ENCODE results near the gene UNC5CL.
A peak's percentile ranks its signal among the peaks of the same experiment; 100 is the strongest.
"Not testable (repeated sequence)": the region's sequence is repeated elsewhere in the genome, so short reads cannot be mapped to it uniquely, and the experiment has no call there.

The UNC5CL gene

GRCh38 chr6:41037107-41037900 lies 1.7 kb downstream of the UNC5CL start:
- peaks cover 6% of the 10 kb centered on the region for H3K36me3 Mint-ChIP-seq (ENCODE audit: low read depth)
- H3K27ac Mint-ChIP-seq = no peak overlapping the region
- DNase-seq = no peak
- no peaks in the 10 kb centered on the region for H3K27me3 Mint-ChIP-seq
- H3K4me3 Mint-ChIP-seq = no peak overlapping the region
- H3K9me3 Mint-ChIP-seq = no peaks in the 10 kb centered on the region
- peaks cover 10% of the 10 kb centered on the region for H3K4me1 Mint-ChIP-seq (ENCODE audit: low read depth)

DNA sequence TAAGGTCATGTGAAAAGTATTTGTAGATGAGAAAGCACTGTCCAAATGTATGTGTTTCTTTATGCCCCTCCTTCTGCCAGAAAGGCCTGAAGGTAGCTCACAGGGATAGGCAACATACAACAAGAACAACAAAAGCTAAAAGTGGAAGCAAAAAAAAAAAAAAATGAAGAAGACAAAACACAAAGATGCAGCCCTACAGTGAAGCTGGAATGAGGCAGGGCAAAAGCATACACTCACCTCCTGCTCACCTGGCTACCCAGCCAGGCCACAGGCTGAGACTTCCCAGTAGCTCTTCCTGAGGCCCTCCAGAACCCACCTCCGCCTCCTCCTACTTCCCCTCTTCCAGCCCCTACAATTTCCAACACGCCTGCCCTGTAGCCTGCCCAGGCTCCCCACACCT lies 2.4 kb downstream of the UNC5CL start:
- Mint-ChIP-seq H3K36me3 (ENCODE audit: low read depth) (peaks cover 1% of the 10 kb centered on the region), H3K27me3 (no peaks in the 10 kb centered on the region), H3K27ac (no peak overlapping the region), H3K4me1 (ENCODE audit: low read depth) (peaks cover 10% of the 10 kb centered on the region), H3K4me3 (no peak overlapping the region), H3K9me3 (no peaks in the 10 kb centered on the region)
- DNase-seq = no peak

DNA sequence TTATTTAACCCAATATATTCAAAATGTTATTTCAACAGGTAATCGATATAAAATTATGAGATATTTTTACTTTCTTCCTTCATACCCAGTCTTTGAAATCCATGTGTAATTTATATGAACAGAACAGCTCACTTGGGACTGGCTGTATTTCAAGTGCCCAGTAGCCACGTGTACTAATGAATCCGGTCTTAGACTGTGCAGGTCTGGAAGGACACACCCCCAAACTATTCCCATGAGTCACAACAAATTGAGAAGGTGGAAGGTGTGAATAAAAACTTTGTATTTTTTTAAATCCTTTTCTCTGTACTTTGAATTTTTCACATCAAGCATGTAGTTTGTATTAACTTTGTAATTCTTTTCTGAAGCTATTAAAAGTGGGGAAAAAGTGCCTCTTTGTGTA lies 2.8 kb downstream of the UNC5CL start:
- H3K27ac Mint-ChIP-seq = no peak overlapping the region

DNA sequence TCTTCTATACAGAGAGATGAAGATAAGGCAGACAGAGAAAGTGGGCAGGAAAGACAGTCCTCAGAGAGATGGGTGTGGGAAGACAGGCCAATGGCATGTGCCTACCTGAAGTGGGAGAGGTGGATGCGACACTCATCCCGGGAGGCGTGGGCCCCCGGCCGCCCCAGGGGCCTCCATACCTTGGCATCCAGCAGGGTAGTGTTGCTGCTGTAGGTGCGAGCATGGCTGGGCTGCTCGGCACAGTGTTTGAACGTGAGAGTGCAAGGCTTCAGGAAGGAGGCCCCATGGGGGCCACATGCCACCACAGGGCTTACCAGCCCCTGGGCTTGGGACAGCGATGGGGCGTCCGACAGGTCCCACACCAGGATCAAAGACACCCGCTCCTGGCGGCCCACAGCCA lies 5.2 kb downstream of the UNC5CL start:
- no peak overlapping the region for H3K27ac Mint-ChIP-seq
- H3K4me3 Mint-ChIP-seq = no peak overlapping the region
- peaks cover 1% of the 10 kb centered on the region for H3K36me3 Mint-ChIP-seq (ENCODE audit: low read depth)
- DNase-seq = no peak
- H3K9me3 Mint-ChIP-seq = no peaks in the 10 kb centered on the region
- peaks cover 6% of the 10 kb centered on the region for H3K4me1 Mint-ChIP-seq (ENCODE audit: low read depth)
- H3K27me3 Mint-ChIP-seq = no peaks in the 10 kb centered on the region

More for the DNA sequence above, 2.8 kb downstream of the UNC5CL start:
- no peak for DNase-seq
- Mint-ChIP-seq H3K4me3 (no peak overlapping the region), H3K27me3 (no peaks in the 10 kb centered on the region), H3K9me3 (no peaks in the 10 kb centered on the region), H3K4me1 (ENCODE audit: low read depth) (peaks cover 10% of the 10 kb centered on the region), H3K36me3 (ENCODE audit: low read depth) (peaks cover 1% of the 10 kb centered on the region)

- Mint-ChIP-seq H3K4me1 (ENCODE audit: low read depth) (peaks cover 11% of the 10 kb centered on the region), H3K27me3 (no peaks in the 10 kb centered on the region), H3K9me3 (no peaks in the 10 kb centered on the region), H3K4me3 (no peak overlapping the region), H3K27ac (no peak overlapping the region), H3K36me3 (ENCODE audit: low read depth) (peaks cover 1% of the 10 kb centered on the region)
- DNase-seq = no peak
Measured at GRCh38 chr6:41032830-41033229, 6.2 kb downstream of the UNC5CL start.

- no peak for DNase-seq
- H3K27ac Mint-ChIP-seq = peak overlapping the region; percentile 39
- H3K4me3 Mint-ChIP-seq = peak overlapping the region; percentile 80
- no peaks in the 10 kb centered on the region for H3K9me3 Mint-ChIP-seq
- no peaks in the 10 kb centered on the region for H3K27me3 Mint-ChIP-seq
- peaks cover 20% of the 10 kb centered on the region for H3K4me1 Mint-ChIP-seq (ENCODE audit: low read depth)
- H3K36me3 Mint-ChIP-seq (ENCODE audit: low read depth) = no peaks in the 10 kb centered on the region
Measured at GRCh38 chr6:41028561-41029412, 10.2 kb downstream of the UNC5CL start.

DNA sequence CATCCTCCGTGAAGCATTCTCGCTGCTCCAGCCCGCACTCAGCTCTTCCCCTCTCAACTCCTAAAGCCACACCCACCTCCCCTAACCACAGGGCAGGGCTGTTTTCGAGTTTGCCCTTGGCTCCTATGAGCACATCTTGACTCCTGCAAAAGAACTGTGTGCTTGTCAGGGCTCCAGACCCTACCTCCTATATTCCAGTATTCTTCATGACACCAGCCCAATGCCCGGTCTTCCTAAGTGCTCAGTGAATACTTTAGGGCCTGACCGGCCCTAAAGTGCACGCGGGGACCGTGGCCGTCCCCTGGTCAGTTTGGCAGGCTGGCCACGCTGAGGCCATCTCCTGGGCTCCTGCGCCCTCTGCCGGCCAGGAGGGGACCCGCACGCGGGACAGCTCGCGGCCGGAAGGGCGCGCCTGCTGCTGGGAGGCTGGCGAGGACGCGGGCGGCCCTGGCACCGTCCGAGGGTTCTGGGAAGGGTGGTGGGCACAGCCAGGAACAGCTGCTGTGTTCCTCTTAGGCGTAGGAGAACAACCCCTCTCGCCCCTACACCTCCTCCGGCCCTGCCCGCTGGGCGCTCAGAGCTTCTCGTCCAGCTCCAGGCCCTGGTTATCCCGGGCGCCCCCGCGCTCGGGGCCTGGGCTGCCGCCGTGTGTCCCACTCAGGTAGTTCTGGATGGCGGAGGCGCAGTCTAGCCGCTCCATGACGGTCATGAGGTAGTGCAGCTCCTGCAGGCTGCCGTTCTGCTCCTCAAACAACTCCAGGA lies 11.0 kb downstream of the UNC5CL start:
- DNase-seq = peak; percentile 89
- no peaks in the 10 kb centered on the region for H3K27me3 Mint-ChIP-seq
- H3K9me3 Mint-ChIP-seq = no peaks in the 10 kb centered on the region
- peak overlapping the region; percentile 74 for H3K27ac Mint-ChIP-seq
- H3K4me1 Mint-ChIP-seq (ENCODE audit: low read depth) = peaks cover 20% of the 10 kb centered on the region
- H3K36me3 Mint-ChIP-seq (ENCODE audit: low read depth) = no peaks in the 10 kb centered on the region
- peak overlapping the region; percentile 80 for H3K4me3 Mint-ChIP-seq

DNA sequence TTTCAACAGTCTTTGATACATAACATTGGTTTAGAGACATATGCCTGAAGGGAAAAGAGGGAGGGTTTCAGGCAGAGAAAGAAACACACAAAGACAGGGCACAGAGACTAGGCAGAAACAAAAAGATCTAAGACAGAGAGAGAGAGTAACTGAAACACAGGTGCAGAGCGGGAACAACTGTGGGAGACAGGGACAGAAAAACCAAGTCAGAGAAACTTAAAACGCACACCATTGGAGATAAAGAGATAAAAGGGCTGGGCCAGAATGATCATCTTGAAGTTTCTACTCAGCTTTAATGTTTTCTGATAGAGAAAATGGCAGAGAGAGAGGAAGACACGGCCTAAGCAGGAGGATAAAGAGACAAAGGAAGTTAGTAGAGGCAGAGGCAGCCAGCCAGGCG lies 11.8 kb downstream of the UNC5CL start:
- no peaks in the 10 kb centered on the region for H3K27me3 Mint-ChIP-seq
- H3K4me1 Mint-ChIP-seq (ENCODE audit: low read depth) = peaks cover 20% of the 10 kb centered on the region
- no peaks in the 10 kb centered on the region for H3K9me3 Mint-ChIP-seq
- H3K27ac Mint-ChIP-seq = peak overlapping the region; percentile 74
- no peaks in the 10 kb centered on the region for H3K36me3 Mint-ChIP-seq (ENCODE audit: low read depth)
- DNase-seq = no peak
- H3K4me3 Mint-ChIP-seq = peak overlapping the region; percentile 80

GRCh38 chr6:41025966-41026530 lies 13.0 kb downstream of the UNC5CL start:
- Mint-ChIP-seq H3K4me3 (no peak overlapping the region), H3K27ac (no peak overlapping the region), H3K36me3 (ENCODE audit: low read depth) (no peaks in the 10 kb centered on the region), H3K27me3 (no peaks in the 10 kb centered on the region), H3K9me3 (no peaks in the 10 kb centered on the region), H3K4me1 (ENCODE audit: low read depth) (peaks cover 20% of the 10 kb centered on the region)
- no peak for DNase-seq

GRCh38 chr6:41023114-41023513 lies 15.9 kb downstream of the UNC5CL start:
- DNase-seq = no peak
- Mint-ChIP-seq H3K4me1 (ENCODE audit: low read depth) (peaks cover 10% of the 10 kb centered on the region), H3K27ac (no peak overlapping the region), H3K4me3 (no peak overlapping the region), H3K9me3 (no peaks in the 10 kb centered on the region), H3K36me3 (ENCODE audit: low read depth) (no peaks in the 10 kb centered on the region), H3K27me3 (no peaks in the 10 kb centered on the region)

- Mint-ChIP-seq H3K9me3 (no peaks in the 10 kb centered on the region), H3K36me3 (ENCODE audit: low read depth) (no peaks in the 10 kb centered on the region), H3K27me3 (no peaks in the 10 kb centered on the region), H3K27ac (no peak overlapping the region), H3K4me1 (ENCODE audit: low read depth) (peaks cover 3% of the 10 kb centered on the region), H3K4me3 (no peak overlapping the region)
- no peak for DNase-seq
Measured at GRCh38 chr6:41022294-41022693, 16.7 kb downstream of the UNC5CL start.

GRCh38 chr6:41021832-41022231 lies 17.2 kb downstream of the UNC5CL start:
- DNase-seq = no peak
- Mint-ChIP-seq H3K9me3 (no peaks in the 10 kb centered on the region), H3K36me3 (ENCODE audit: low read depth) (no peaks in the 10 kb centered on the region), H3K4me3 (no peak overlapping the region), H3K27ac (no peak overlapping the region), H3K4me1 (ENCODE audit: low read depth) (no peaks in the 10 kb centered on the region), H3K27me3 (no peaks in the 10 kb centered on the region)

DNA sequence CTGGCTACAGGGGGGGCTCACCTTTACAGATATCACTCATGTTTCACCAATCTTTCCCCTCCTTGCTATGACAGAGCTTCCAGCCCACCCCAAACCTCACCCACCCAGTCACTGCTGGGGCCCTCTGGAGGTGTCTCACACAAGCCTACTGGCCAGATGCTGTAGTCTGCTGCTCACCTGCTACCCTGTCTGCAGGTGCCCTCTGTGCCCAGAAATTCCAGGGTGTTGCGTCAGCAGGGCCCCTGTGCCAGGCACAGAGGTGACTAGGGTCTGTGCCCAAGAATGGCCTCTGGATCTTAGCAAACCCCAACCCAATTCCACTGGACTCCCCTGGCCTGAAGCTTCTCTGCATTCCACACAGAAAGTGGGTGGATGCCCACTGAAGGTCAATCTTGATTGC lies 21.4 kb downstream of the UNC5CL start:
- Mint-ChIP-seq H3K36me3 (ENCODE audit: low read depth) (no peaks in the 10 kb centered on the region), H3K4me1 (ENCODE audit: low read depth) (no peaks in the 10 kb centered on the region), H3K4me3 (no peak overlapping the region), H3K27ac (no peak overlapping the region), H3K27me3 (no peaks in the 10 kb centered on the region), H3K9me3 (no peaks in the 10 kb centered on the region)
- no peak for DNase-seq

GRCh38 chr6:41015860-41016259 lies 23.2 kb downstream of the UNC5CL start:
- not testable (repeated sequence) for H3K9me3 Mint-ChIP-seq; H3K4me3 Mint-ChIP-seq; DNase-seq; H3K27ac Mint-ChIP-seq; H3K36me3 Mint-ChIP-seq (ENCODE audit: low read depth); H3K4me1 Mint-ChIP-seq (ENCODE audit: low read depth); H3K27me3 Mint-ChIP-seq

All from activated T-cell treated with anti-CD3 and anti-CD28 coated beads, Interleukin-2, amount 50 U/mL, for 24 hours (primary cell).